GM12878 (cell line): Measurements from ENCODE around the gene SORCS1. TPM values are rescaled to one million over a fixed set of nuclear protein-coding genes. Genes with fewer than 3 reads are reported as not detected.

ENCODE experiments used
- ATAC-seq: fragments of 200-7000 bp; cut with Tn5 transposase; 3 replicates; pipeline ENCODE4 v1.9.1; 2020; ENCODE audit warnings: mild to moderate bottlenecking, moderate library complexity
- BruUV-seq: library from RNA; stranded (reverse); fragments of 400-500 nt; replicated peaks from 2 replicates; lab custom pipeline; 2021; lab: Mats Ljungman, UMichigan
- CTCF ChIA-PET: fragments of 300-600 bp; sonication (Branson Sonifier 250); formaldehyde crosslinking; extraction: SDS; loops from one replicate; lab custom pipeline; 2021; ENCODE audit warnings: inconsistent platforms; lab: Yijun Ruan, JAX
- POLR2A ChIA-PET: fragments of 350-600 bp; formaldehyde crosslinking; extraction: SDS; loops from one replicate; lab custom pipeline; 2021; ENCODE audit warnings: inconsistent platforms; lab: Charles Lee
- RAD21 ChIA-PET: fragments of 300-600 bp; sonication (Branson Sonifier 250); formaldehyde crosslinking; loops from one replicate; lab custom pipeline; 2023; ENCODE audit warnings: antibody characterized with exemption; ENCODE audit not compliant: unreplicated experiment; lab: Charles Lee
- SMC1A ChIA-PET: fragments of 300-600 bp; sonication (Branson Sonifier 250); formaldehyde crosslinking; loops from one replicate; lab custom pipeline; 2023; ENCODE audit not compliant: unreplicated experiment, uncharacterized antibody; lab: Charles Lee
- DNase-seq: peaks from one replicate; pipeline ENCODE4 v3.0.0-alpha.2; 2011; ENCODE audit warnings: low read depth, low spot score
- FAIRE-seq: peaks from 3 replicates; lab custom pipeline; 2011; peaks lifted over from hg19 to GRCh38; lab: Jason Lieb, UNC
- H2AFZ ChIP-seq: 2 replicates; pipeline ENCODE4 v1.6.0; 2011; ENCODE audit warnings: low read depth, low read length, control low read depth; ENCODE audit not compliant: control insufficient read depth
- H3K27ac ChIP-seq: 2 replicates; pipeline ENCODE4 v1.5.1; 2011; ENCODE audit warnings: control low read depth; ENCODE audit not compliant: control insufficient read depth, insufficient read depth
- H3K27me3 ChIP-seq, 2 experiments: replicated peaks in 1 of 2; 2 replicates each; pipeline versions ENCODE4 v1.6.0 to v1.6.1; 2011; ENCODE audit warnings: low read length in 1 of 2; ENCODE audit not compliant: control insufficient read depth in 2 of 2, insufficient read depth in 2 of 2
- H3K36me3 ChIP-seq, 2 experiments: 2 replicates each; pipeline ENCODE4 v1.5.1; 2011; ENCODE audit warnings: low read length in 1 of 2; ENCODE audit not compliant: control insufficient read depth in 2 of 2, insufficient read depth in 2 of 2
- H3K4me1 ChIP-seq: 2 replicates; pipeline ENCODE4 v1.6.1; 2011; ENCODE audit warnings: mild to moderate bottlenecking, low read length, moderate library complexity, mixed read lengths; ENCODE audit not compliant: control insufficient read depth, insufficient read depth
- H3K4me2 ChIP-seq: 2 replicates; pipeline ENCODE4 v1.6.0; 2011; ENCODE audit warnings: control low read depth; ENCODE audit not compliant: control insufficient read depth, insufficient read depth
- H3K4me3 ChIP-seq: fragments of 200-600 bp; sonication (generic); 2 replicates; pipeline ENCODE4 v1.5.1; 2016
- H3K79me2 ChIP-seq: 2 replicates; pipeline ENCODE4 v1.6.0; 2011; ENCODE audit warnings: low read length; ENCODE audit not compliant: control insufficient read depth, insufficient read depth
- H3K9ac ChIP-seq: 2 replicates; pipeline ENCODE4 v1.8.0; 2011; ENCODE audit warnings: low read length, control low read depth, mixed read lengths; ENCODE audit not compliant: control insufficient read depth, insufficient read depth
- H3K9me3 ChIP-seq: replicated peaks from 3 replicates; pipeline ENCODE4 v1.5.1; 2011; ENCODE audit warnings: mild to moderate bottlenecking, low read length; ENCODE audit not compliant: control insufficient read depth, insufficient read depth
- H4K20me1 ChIP-seq: 2 replicates; pipeline ENCODE4 v1.6.0; 2011; ENCODE audit not compliant: control insufficient read depth, insufficient read depth
- BCL3 ChIP-seq: IDR thresholded peaks from 2 replicates; pipeline ENCODE4 v1.6.1; 2011; ENCODE audit warnings: borderline replicate concordance, low read depth, mild to moderate bottlenecking, moderate library complexity, low read length; ENCODE audit not compliant: insufficient read depth, poor library complexity, severe bottlenecking
- CEBPZ ChIP-seq: fragments of 150-350 bp; IDR thresholded peaks from 2 replicates; pipeline ENCODE4 v1.6.1; 2016; ENCODE audit warnings: low read depth, low read length
- GATAD2B ChIP-seq: fragments of 450-650 bp; conservative IDR thresholded peaks from 2 replicates; pipeline ENCODE4 v1.6.1; 2017; ENCODE audit warnings: low read depth, mild to moderate bottlenecking, moderate library complexity
- HCFC1 ChIP-seq: fragments of 150-350 bp; IDR thresholded peaks from 2 replicates; pipeline ENCODE4 v1.6.1; 2014; ENCODE audit warnings: low read length
- HDAC2 ChIP-seq: fragments of 200-600 bp; sonication (generic); IDR thresholded peaks from 2 replicates; pipeline ENCODE4 v1.6.1; 2017
- HDAC6 ChIP-seq: fragments of 200-600 bp; sonication (generic); IDR thresholded peaks from one replicate; pipeline ENCODE4 v1.8.0; 2017; ENCODE audit warnings: antibody characterized with exemption; ENCODE audit not compliant: unreplicated experiment
- IRF5 ChIP-seq: fragments of 450-650 bp; IDR thresholded peaks from 2 replicates; pipeline ENCODE4 v1.6.1; 2017; ENCODE audit warnings: borderline replicate concordance
- MEF2A ChIP-seq: IDR thresholded peaks from 2 replicates; pipeline ENCODE4 v1.6.1; 2011; ENCODE audit warnings: low read depth, mild to moderate bottlenecking, low read length, moderate library complexity; ENCODE audit not compliant: insufficient read depth
- MYB ChIP-seq: fragments of 150-350 bp; IDR thresholded peaks from 2 replicates; pipeline ENCODE4 v1.6.1; 2014; ENCODE audit warnings: mild to moderate bottlenecking, low read depth, low read length, borderline replicate concordance
- POU2F2 ChIP-seq: IDR thresholded peaks from 3 replicates; pipeline ENCODE4 v1.6.1; 2011; ENCODE audit warnings: low read depth, mild to moderate bottlenecking, low read length, borderline replicate concordance
- SKIL ChIP-seq: fragments of 450-650 bp; IDR thresholded peaks from 2 replicates; pipeline ENCODE4 v1.6.1; 2017; ENCODE audit warnings: mild to moderate bottlenecking, low read depth, inconsistent platforms; ENCODE audit not compliant: poor library complexity, severe bottlenecking
- SMAD5 ChIP-seq: IDR thresholded peaks from 2 replicates; pipeline ENCODE4 v1.6.1; 2016; ENCODE audit warnings: antibody characterized with exemption, low read depth
- SMC3 ChIP-seq: IDR thresholded peaks from 2 replicates; pipeline ENCODE4 v1.6.1; 2011; ENCODE audit warnings: low read length, improper control_type of control experiment, borderline replicate concordance
- STAT3 ChIP-seq: IDR thresholded peaks from 2 replicates; pipeline ENCODE4 v1.6.1; 2011; ENCODE audit warnings: low read depth, low read length, improper control_type of control experiment
- TBL1XR1 ChIP-seq: IDR thresholded peaks from 2 replicates; pipeline ENCODE4 v1.6.1; 2012; ENCODE audit warnings: low read depth, low read length, improper control_type of control experiment
- ZNF207 ChIP-seq: fragments of 450-650 bp; IDR thresholded peaks from 2 replicates; pipeline ENCODE4 v1.6.1; 2014; ENCODE audit warnings: antibody characterized with exemption, mild to moderate bottlenecking, borderline replicate concordance
- ZZZ3 ChIP-seq: IDR thresholded peaks from 2 replicates; pipeline ENCODE4 v1.6.1; 2011; ENCODE audit warnings: low read depth; ENCODE audit not compliant: control insufficient read depth, insufficient read length
- in situ Hi-C: fragments of 300-500 bp; cut with MboI; formaldehyde crosslinking; loops from 9 replicates; pipeline ENCODE4 v1.14.3; 2018; ENCODE audit warnings: mixed read lengths
- intact Hi-C: fragments of 100-400 bp; cut with micrococcal nuclease; formaldehyde crosslinking; loops from one replicate; pipeline ENCODE4 v1.14.2; 2022; ENCODE audit not compliant: unreplicated experiment
- polyA plus RNA-seq, 11 experiments: library from polyadenylated mRNA; depleted of rRNA in 4 of 11; unstranded in 6 of 11; stranded (reverse) in 5 of 11; fragments of >200 nt; fragmentation: Nextera tagmentation in 4 of 11; fragmentation: Illumina TruSeq in 1 of 11; extraction: Ambion mirVana in 4 of 11; extraction: Trizol in 1 of 11; gene quantifications; 1 replicate in 1 of 11; 2 replicates in 10 of 11; pipeline versions ENCODE4 v1.2.1 to v1.2.3, GENCODE V29; 2011 to 2016; ENCODE audit warnings: inconsistent platforms in 2 of 11, missing spikeins in 2 of 11, low read depth in 1 of 11
- total RNA-seq, 4 experiments: library from RNA; depleted of rRNA in 3 of 4; stranded (reverse); fragments of >200 nt in 3 of 4; fragmentation: Illumina TruSeq in 1 of 4; extraction: Trizol in 1 of 4; gene quantifications; 2 replicates each; pipeline versions ENCODE4 v1.2.1 to v1.2.3, GENCODE V29; 2013 to 2021

The SORCS1 gene
- total and polyA plus RNA-seq, 10 of the 15 experiments (the other 5 are each of a cell fraction or from before 2014, with no cell fraction given): 0.02 to 9.6 (median 0.06) TPM; not detected in 3

- H3K79me2 ChIP-seq: no peaks in the 10 kb centered on the region
- RAD21 ChIA-PET: interaction anchor here (1.0 to 3.0 kb wide), 14 partner anchors 9 to 1498 kb away, joined by 3 to 26 read pairs (median 4); no protein-coding TSS in a partner anchor
- no peak overlapping the region for H3K27ac ChIP-seq
- FAIRE-seq (no peak), ATAC-seq (no peak), DNase-seq (no peak)
- in situ Hi-C loops (loop anchor here (10.0 kb wide), 1 partner anchor 279 kb away; no protein-coding TSS in a partner anchor), intact Hi-C loops (loop anchor here (5.0 to 10.0 kb wide), 4 partner anchors 569 to 1836 kb away; no protein-coding TSS in a partner anchor)
- TF ChIP-seq ZNF207 (no peak), HDAC6 (no peak), CEBPZ (no peak), ZZZ3 (no peak), SKIL (no peak), HCFC1 (no peak), IRF5 (no peak), MYB (no peak), STAT3 (no peak), TBL1XR1 (no peak), SMC3 (no peak), SMAD5 (no peak), POU2F2 (no peak), GATAD2B (no peak), MEF2A (no peak), HDAC2 (no peak), BCL3 (no peak)
- H3K9me3 ChIP-seq: no peaks in the 10 kb centered on the region
- H3K9ac ChIP-seq: no peak overlapping the region
- no peaks in the 10 kb centered on the region for H3K36me3 ChIP-seq
- no peaks in the 10 kb centered on the region for H4K20me1 ChIP-seq
- SMC1A ChIA-PET: interaction anchor here (0.7 to 4.7 kb wide), 25 partner anchors 7 to 1839 kb away, joined by 3 to 27 read pairs (median 5); no protein-coding TSS in a partner anchor
- no peaks in the 10 kb centered on the region for H3K4me1 ChIP-seq
- H3K27me3 ChIP-seq: no peaks in the 10 kb centered on the region; a peak in 1 of 4 replicates
- POLR2A ChIA-PET: no interaction called here
- H3K4me2 ChIP-seq: no peak overlapping the region
- H2AFZ ChIP-seq: no peak overlapping the region
- no TSS peak for BruUV-seq
- no peak overlapping the region for H3K4me3 ChIP-seq
- CTCF ChIA-PET: interaction anchor here (0.6 to 6.1 kb wide), 50 partner anchors 9 to 1839 kb away, joined by 3 to 62 read pairs (median 4); no protein-coding TSS in a partner anchor
Observed at GRCh38 chr10:106706127-106706526, 458.4 kb downstream of the SORCS1 start.
